Large intestine (tissue), 3 donors: ENCODE results near the gene RINL. TPM values are rescaled to one million over a fixed set of nuclear protein-coding genes. Genes with fewer than 3 reads are reported as not detected.
"Not testable (repeated sequence)": the region's sequence is repeated elsewhere in the genome, so short reads cannot be mapped to it uniquely, and the experiment has no call there.

Source experiments
- DNase-seq, 2 donors: peaks; one replicate each; pipeline versions ENCODE4 v3.0.0 to v3.0.0-alpha.2; 2013
- H3K27ac ChIP-seq: one replicate; pipeline ENCODE4 v1.5.1; 2013; ENCODE audit warnings: low read length
- H3K27me3 ChIP-seq: 2 replicates; pipeline ENCODE4 v1.6.1; 2013; ENCODE audit warnings: low read length; ENCODE audit not compliant: control insufficient read depth, insufficient read depth
- H3K36me3 ChIP-seq: 2 replicates; pipeline ENCODE4 v1.6.1; 2013; ENCODE audit warnings: low read length; ENCODE audit not compliant: control insufficient read depth, insufficient read depth
- H3K4me1 ChIP-seq: one replicate; pipeline ENCODE4 v1.6.1; 2013; ENCODE audit warnings: low read length; ENCODE audit not compliant: control insufficient read depth, insufficient read depth
- H3K4me3 ChIP-seq: one replicate; pipeline ENCODE4 v1.5.1; 2013; ENCODE audit warnings: low read length
- H3K9me3 ChIP-seq: one replicate; pipeline ENCODE4 v1.6.1; 2013; ENCODE audit warnings: mild to moderate bottlenecking, low read depth, low read length, moderate library complexity; ENCODE audit not compliant: control insufficient read depth
- WGBS: methylation state at CpG from one replicate; pipeline ENCODE4 v1.1.5; 2013; ENCODE audit warnings: low lambda C conversion rate; ENCODE audit not compliant: insufficient coverage; 5-methylcytosine and 5-hydroxymethylcytosine counted together
- polyA plus RNA-seq: library from polyadenylated mRNA; unstranded; fragments of 120-200 nt; gene quantifications from one replicate; pipeline ENCODE4 v1.2.1, GENCODE V29; 2013

Gene RINL
- polyA plus RNA-seq, 1 donor: 31.8 TPM

GRCh38 chr19:38855751-38856150, 22.3 kb downstream of the RINL start:
- not testable (repeated sequence) for H3K27me3 ChIP-seq, H3K36me3 ChIP-seq, H3K9me3 ChIP-seq, H3K4me3 ChIP-seq, H3K27ac ChIP-seq, DNase-seq
- WGBS: no CpG with 5 or more reads among the region's 37 CpGs
- H3K4me1 ChIP-seq: peaks cover 32% of the 10 kb centered on the region

- H3K27me3 ChIP-seq, H3K9me3 ChIP-seq, H3K36me3 ChIP-seq, DNase-seq, H3K4me3 ChIP-seq, H3K27ac ChIP-seq: not testable (repeated sequence)
- H3K4me1 ChIP-seq: peaks cover 32% of the 10 kb centered on the region
- WGBS: no CpG with 5 or more reads among the region's 3 CpGs
These were observed 23.1 kb downstream of the RINL start for GRCh38 chr19:38854961-38855360.

- Histone ChIP-seq H3K9me3 (peaks cover 10% of the 10 kb centered on the region), H3K27me3 (no peaks in the 10 kb centered on the region), H3K4me1 (peaks cover 28% of the 10 kb centered on the region), H3K36me3 (peaks cover 2% of the 10 kb centered on the region), H3K4me3 (no peak overlapping the region), H3K27ac (no peak overlapping the region)
- WGBS: 100% methylated on average over 1 of the region's 17 CpGs
- no peak for DNase-seq
These were observed 24.9 kb downstream of the RINL start for GRCh38 chr19:38853214-38853613.

GRCh38 chr19:38852231-38853044, 25.6 kb downstream of the RINL start:
- Histone ChIP-seq H3K27me3 (no peaks in the 10 kb centered on the region), H3K4me3 (peak overlapping the region; percentile 61), H3K36me3 (peaks cover 7% of the 10 kb centered on the region), H3K4me1 (peaks cover 30% of the 10 kb centered on the region), H3K9me3 (peaks cover 10% of the 10 kb centered on the region), H3K27ac (peak overlapping the region; percentile 86)
- peak in 1 of 2 donors; percentile 59 for DNase-seq
- whole genome bisulfite sequencing: no CpG with 5 or more reads among the region's 52 CpGs

- Histone ChIP-seq H3K27ac (peak overlapping the region; percentile 99), H3K9me3 (peaks cover 10% of the 10 kb centered on the region), H3K4me3 (peak overlapping the region; percentile 62), H3K27me3 (no peaks in the 10 kb centered on the region), H3K4me1 (peaks cover 25% of the 10 kb centered on the region), H3K36me3 (peaks cover 15% of the 10 kb centered on the region)
- peak; percentile 94 to 96 for DNase-seq
- no CpG with 5 or more reads among the region's 67 CpGs for WGBS
These were observed 26.3 kb downstream of the RINL start for GRCh38 chr19:38851622-38852230.

GRCh38 chr19:38850976-38851621, 27.0 kb downstream of the RINL start:
- DNase-seq: peak in 1 of 2 donors; percentile 67

GRCh38 chr19:38850436-38850975, 27.6 kb downstream of the RINL start:
- Histone ChIP-seq H3K27me3 (no peaks in the 10 kb centered on the region), H3K27ac (peak overlapping the region; percentile 99), H3K9me3 (no peaks in the 10 kb centered on the region), H3K4me1 (peaks cover 25% of the 10 kb centered on the region), H3K4me3 (peak overlapping the region; percentile 62), H3K36me3 (peaks cover 27% of the 10 kb centered on the region)
- no CpG with 5 or more reads among the region's 26 CpGs for WGBS
- DNase-seq: peak in 1 of 2 donors; percentile 100

More at GRCh38 chr19:38850976-38851621, 27.0 kb downstream of the RINL start:
- H3K27ac ChIP-seq: peak overlapping the region; percentile 99
- H3K9me3 ChIP-seq: peaks cover 5% of the 10 kb centered on the region
- H3K27me3 ChIP-seq: no peaks in the 10 kb centered on the region
- 0% methylated on average over 2 of the region's 40 CpGs for WGBS
- peak overlapping the region; percentile 62 for H3K4me3 ChIP-seq
- peaks cover 25% of the 10 kb centered on the region for H3K4me1 ChIP-seq
- peaks cover 21% of the 10 kb centered on the region for H3K36me3 ChIP-seq

GRCh38 chr19:38849860-38850435, 28.1 kb downstream of the RINL start, which contains the start of gene HNRNPL:
Gene HNRNPL (minus strand): TSS chr19:38849986. CDS start chr19:38849966, 20 bp downstream.
- peaks cover 25% of the 10 kb centered on the region for H3K4me1 ChIP-seq
- peaks cover 32% of the 10 kb centered on the region for H3K36me3 ChIP-seq
- H3K4me3 ChIP-seq: peak within 1 kb of the TSS; percentile 62
- peak in 1 of 2 donors; percentile 100 for DNase-seq
- H3K27ac ChIP-seq: peak within 1 kb of the TSS; percentile 99
- no peaks in the 10 kb centered on the region for H3K9me3 ChIP-seq
- no CpG with 5 or more reads among the region's 50 CpGs for WGBS
- H3K27me3 ChIP-seq: no peaks in the 10 kb centered on the region

- Histone ChIP-seq H3K27me3 (no peaks in the 10 kb centered on the region), H3K4me3 (peak overlapping the region; percentile 50), H3K9me3 (no peaks in the 10 kb centered on the region), H3K36me3 (peaks cover 39% of the 10 kb centered on the region), H3K4me1 (peaks cover 25% of the 10 kb centered on the region), H3K27ac (peak overlapping the region; percentile 81)
- WGBS: no CpG with 5 or more reads among the region's 76 CpGs
- peak; percentile 97 for DNase-seq
These were observed 28.8 kb downstream of the RINL start for GRCh38 chr19:38849147-38849859.
